ENCODE results near the gene CCDC68.
A peak's percentile ranks its signal among the peaks of the same experiment; 100 is the strongest.

Gene CCDC68

DNA sequence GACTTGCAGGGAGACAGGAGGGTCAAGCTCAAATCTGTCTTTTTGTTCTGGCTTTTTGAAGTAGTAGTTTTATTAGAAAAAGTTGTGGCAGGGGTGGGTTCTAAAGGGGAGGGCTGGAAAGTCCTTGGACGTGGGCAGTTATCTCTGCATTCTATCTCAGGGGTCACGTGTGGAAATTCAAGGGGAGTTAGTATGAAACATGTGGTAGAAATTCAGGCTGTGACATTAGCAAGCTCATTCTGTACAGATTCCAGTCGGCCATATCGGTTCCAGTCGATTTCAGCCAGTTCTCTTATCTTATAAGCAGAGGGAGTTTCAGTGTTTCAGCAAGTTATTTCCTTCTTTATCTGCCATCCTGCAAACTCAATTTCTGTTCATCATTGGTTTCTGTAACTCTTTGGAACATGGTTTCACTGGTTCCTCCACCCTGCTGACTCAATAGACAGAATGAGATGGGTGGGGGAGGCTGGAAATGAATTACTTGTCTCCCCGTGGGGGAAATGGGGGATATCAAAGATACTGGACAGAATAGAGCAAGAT is 78.0 kb downstream of the CCDC68 start:
- TF ChIP-seq, protein P1, sequence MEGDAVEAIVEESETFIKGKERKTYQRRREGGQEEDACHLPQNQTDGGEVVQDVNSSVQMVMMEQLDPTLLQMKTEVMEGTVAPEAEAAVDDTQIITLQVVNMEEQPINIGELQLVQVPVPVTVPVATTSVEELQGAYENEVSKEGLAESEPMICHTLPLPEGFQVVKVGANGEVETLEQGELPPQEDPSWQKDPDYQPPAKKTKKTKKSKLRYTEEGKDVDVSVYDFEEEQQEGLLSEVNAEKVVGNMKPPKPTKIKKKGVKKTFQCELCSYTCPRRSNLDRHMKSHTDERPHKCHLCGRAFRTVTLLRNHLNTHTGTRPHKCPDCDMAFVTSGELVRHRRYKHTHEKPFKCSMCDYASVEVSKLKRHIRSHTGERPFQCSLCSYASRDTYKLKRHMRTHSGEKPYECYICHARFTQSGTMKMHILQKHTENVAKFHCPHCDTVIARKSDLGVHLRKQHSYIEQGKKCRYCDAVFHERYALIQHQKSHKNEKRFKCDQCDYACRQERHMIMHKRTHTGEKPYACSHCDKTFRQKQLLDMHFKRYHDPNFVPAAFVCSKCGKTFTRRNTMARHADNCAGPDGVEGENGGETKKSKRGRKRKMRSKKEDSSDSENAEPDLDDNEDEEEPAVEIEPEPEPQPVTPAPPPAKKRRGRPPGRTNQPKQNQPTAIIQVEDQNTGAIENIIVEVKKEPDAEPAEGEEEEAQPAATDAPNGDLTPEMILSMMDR (IDR thresholded peaks at IDR 0.05; ENCODE audit: insufficient read depth, low read depth, low read length, missing control alignments) = no peak
- DNase-seq (ENCODE audit: low read depth) = peak; percentile 19
- no peak overlapping the region for H3K4me3 ChIP-seq (ENCODE audit: low read depth, low read length)

DNA sequence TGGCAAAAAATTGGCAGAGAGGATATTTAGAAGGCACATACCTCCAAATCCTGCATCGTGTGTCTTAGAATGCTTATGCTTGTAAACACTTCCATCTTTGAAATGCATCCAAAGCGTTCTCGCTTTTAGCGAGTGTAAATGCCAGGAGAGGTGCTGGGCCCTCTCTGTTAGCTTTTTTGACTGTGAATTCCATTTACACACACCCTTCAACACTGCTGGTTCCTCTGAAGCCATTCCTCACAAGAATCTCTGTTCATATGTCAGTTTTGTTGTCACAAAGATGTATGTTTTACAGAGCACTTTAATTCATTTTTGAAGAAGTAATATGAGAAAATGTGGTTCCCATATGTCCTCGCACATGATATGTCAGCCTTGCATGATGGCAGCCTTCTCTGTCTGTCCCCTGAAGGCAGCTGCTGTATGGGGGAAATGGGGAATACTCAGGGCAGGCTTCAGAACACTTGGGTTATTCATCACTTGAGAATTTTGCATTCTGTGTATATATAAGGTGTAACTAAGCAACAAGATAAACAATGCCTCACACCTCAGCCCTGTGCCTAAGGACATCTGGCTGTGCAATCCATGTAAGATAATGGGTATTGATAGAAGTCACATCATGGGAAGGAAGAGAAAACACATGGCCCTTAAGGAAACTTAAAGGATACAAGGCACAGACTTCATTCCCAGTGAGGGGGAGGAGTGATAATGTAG is 78.7 kb downstream of the CCDC68 start:
- TF ChIP-seq, protein P1 (IDR thresholded peaks at IDR 0.05; ENCODE audit: insufficient read depth, low read depth, low read length, missing control alignments) = no peak
- H3K4me3 ChIP-seq (ENCODE audit: low read depth, low read length) = no peak overlapping the region
- DNase-seq (ENCODE audit: low read depth) = no peak

DNA sequence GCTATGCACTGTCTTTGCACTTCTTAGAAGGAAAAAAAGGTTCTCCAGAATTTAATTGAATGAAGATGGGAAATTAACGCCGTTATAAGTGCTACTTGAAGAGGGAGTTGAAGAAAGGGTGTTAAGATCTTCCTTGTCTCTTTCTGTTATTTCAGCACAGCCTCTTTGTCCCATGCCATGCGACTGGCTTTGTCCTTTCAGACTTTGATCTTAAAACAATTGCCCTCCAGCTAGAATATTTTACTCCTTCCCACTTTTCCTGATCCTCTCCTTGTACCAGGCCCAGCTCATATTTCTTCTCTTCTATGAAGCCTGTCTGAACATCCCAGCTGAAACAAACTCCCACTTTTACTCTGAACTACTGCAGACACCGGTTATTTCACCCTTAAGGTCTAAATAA is 79.6 kb downstream of the CCDC68 start:
- no peak for DNase-seq (ENCODE audit: low read depth)
- H3K4me3 ChIP-seq (ENCODE audit: low read depth, low read length) = no peak overlapping the region
- TF ChIP-seq, protein P1 (IDR thresholded peaks at IDR 0.05; ENCODE audit: insufficient read depth, low read depth, low read length, missing control alignments) = no peak

DNA sequence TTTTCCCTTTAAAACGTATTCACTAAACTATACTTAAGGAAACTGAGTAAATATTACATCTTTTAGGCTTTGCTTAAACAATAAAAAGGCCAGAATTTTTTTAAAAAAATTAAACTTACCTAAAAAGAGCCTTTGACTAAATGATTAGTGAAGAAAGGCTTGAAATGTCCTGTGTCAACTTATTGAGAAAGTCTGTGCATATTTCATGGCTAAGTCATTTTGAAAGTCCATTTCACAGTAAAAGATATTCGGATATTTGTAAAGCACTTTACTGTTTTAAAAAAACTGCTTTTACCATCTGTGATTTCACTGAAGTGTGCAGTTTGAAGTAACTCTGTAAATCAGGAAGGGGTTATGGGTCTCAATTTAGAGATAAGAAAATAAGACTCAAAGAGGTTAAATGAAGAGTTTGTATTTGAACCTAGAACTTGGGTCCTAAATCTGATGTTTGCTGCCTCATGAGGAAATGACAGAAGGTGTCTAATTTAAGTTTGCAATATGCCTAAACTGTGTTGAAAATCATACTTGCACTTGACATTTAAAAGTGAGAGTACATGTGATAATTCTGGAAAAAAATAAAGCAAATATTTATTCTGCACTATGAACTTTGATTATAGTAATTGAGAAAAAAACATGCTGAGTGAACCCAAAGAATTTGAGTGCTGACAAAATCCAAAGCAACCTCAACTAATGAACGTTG is 80.5 kb downstream of the CCDC68 start:
- no peak overlapping the region for H3K4me3 ChIP-seq (ENCODE audit: low read depth, low read length)
- TF ChIP-seq, protein P1 (IDR thresholded peaks at IDR 0.05; ENCODE audit: insufficient read depth, low read depth, low read length, missing control alignments) = no peak

DNA sequence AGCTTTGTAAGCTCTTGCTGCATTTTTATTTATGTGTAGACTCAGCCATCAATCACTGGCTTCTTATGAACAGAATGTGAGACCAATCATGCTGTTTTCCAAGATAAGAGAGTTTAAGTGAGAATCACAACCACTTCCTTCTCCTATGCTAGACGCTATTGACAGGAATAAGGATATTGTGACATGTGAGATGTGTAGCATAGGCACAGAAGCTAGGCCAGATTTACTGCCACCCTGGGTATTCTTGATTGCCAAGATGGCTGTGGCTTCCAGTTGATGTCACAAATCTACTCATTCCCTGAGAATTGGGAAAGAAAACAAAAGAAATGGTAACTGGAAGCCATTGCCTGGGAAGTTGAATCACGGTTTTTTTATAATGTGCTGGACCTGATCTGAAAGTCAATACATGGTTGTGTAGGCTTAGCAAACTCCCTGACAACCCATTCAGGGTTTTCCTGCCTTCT is 81.1 kb downstream of the CCDC68 start:
- TF ChIP-seq, protein P1 (IDR thresholded peaks at IDR 0.05; ENCODE audit: insufficient read depth, low read depth, low read length, missing control alignments) = no peak
- DNase-seq (ENCODE audit: low read depth) = no peak
- no peak overlapping the region for H3K4me3 ChIP-seq (ENCODE audit: low read depth, low read length)

More for the DNA sequence above, 80.5 kb downstream of the CCDC68 start:
- no peak for DNase-seq (ENCODE audit: low read depth)

DNA sequence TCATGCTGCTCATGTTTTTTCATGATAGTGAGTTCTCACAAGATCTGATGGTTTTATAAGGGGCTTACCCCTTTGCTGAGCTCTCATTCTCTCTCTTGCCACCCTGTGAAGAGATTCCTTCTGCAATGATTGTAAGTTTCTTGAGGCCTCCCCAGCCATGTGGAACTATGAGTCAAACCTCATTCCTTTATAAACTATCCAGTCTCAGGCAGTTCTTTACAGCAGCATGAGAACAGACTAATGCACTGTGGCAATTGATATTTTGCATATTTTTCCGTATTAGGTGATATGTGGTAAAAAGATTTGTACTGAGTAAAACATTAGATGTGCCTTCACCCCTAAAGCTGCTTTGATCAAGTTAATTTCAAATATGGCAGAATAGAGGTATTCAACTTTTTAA is 82.2 kb downstream of the CCDC68 start:
- TF ChIP-seq, protein P1 (IDR thresholded peaks at IDR 0.05; ENCODE audit: insufficient read depth, low read depth, low read length, missing control alignments) = no peak
- DNase-seq (ENCODE audit: low read depth) = no peak
- no peak overlapping the region for H3K4me3 ChIP-seq (ENCODE audit: low read depth, low read length)

All from GM12865 (cell line).